HEK293 (cell line): ENCODE data around the gene GPRASP3.
A peak's percentile ranks its signal among the peaks of the same experiment; 100 is the strongest.

Experiments
- GFI1B ChIP-seq: fragments of 450-650 bp; formaldehyde crosslinking; IDR thresholded peaks from 2 replicates; pipeline ENCODE4 v1.5.1; 2016; ENCODE audit warnings: missing biosample characterization, missing genetic modification characterization
- HOXA7 ChIP-seq: sonication (generic); formaldehyde crosslinking; IDR thresholded peaks from 2 replicates; pipeline ENCODE4 v1.8.1; 2022; ENCODE audit warnings: missing genetic modification reagents, borderline replicate concordance
- MZF1 ChIP-seq: fragments of 450-650 bp; formaldehyde crosslinking; IDR thresholded peaks from 2 replicates; pipeline ENCODE4 v1.5.1; 2017; ENCODE audit warnings: missing biosample characterization, missing genetic modification characterization, borderline replicate concordance
- SP2 ChIP-seq: fragments of 450-650 bp; formaldehyde crosslinking; IDR thresholded peaks from 2 replicates; pipeline ENCODE4 v1.5.1; 2016; ENCODE audit warnings: missing biosample characterization, missing genetic modification characterization
- WT1 ChIP-seq: fragments of 450-650 bp; formaldehyde crosslinking; IDR thresholded peaks from 2 replicates; pipeline ENCODE4 v1.5.1; 2016; ENCODE audit warnings: missing biosample characterization, missing genetic modification characterization
- YY1 ChIP-seq: fragments of 450-650 bp; formaldehyde crosslinking; IDR thresholded peaks from 2 replicates; pipeline ENCODE4 v1.5.1; 2018; ENCODE audit warnings: missing biosample characterization, missing genetic modification characterization
- ZFP41 ChIP-seq: fragments of 450-650 bp; formaldehyde crosslinking; IDR thresholded peaks from 2 replicates; pipeline ENCODE4 v1.5.1; 2016; ENCODE audit warnings: missing biosample characterization, missing genetic modification characterization, borderline replicate concordance
- ZNF121 ChIP-seq: fragments of 450-650 bp; formaldehyde crosslinking; IDR thresholded peaks from 2 replicates; pipeline ENCODE4 v1.5.1; 2016; ENCODE audit warnings: missing biosample characterization, missing genetic modification characterization
- ZNF146 ChIP-seq: fragments of 450-650 bp; formaldehyde crosslinking; IDR thresholded peaks from 2 replicates; pipeline ENCODE4 v1.5.1; 2016; ENCODE audit warnings: missing biosample characterization, missing genetic modification characterization
- ZNF175 ChIP-seq: fragments of 450-650 bp; formaldehyde crosslinking; IDR thresholded peaks from 2 replicates; pipeline ENCODE4 v1.5.1; 2016; ENCODE audit warnings: missing biosample characterization, missing genetic modification characterization
- ZNF335 ChIP-seq: fragments of 450-650 bp; formaldehyde crosslinking; conservative IDR thresholded peaks from 2 replicates; pipeline ENCODE4 v1.5.1; 2016; ENCODE audit warnings: missing biosample characterization, missing genetic modification characterization
- ZNF37A ChIP-seq: fragments of 450-650 bp; IDR thresholded peaks from 2 replicates; pipeline ENCODE4 v1.5.1; 2018; ENCODE audit warnings: missing biosample characterization, missing genetic modification characterization
- ZNF394 ChIP-seq: fragments of 450-650 bp; formaldehyde crosslinking; IDR thresholded peaks from 2 replicates; pipeline ENCODE4 v1.5.1; 2016; ENCODE audit warnings: missing biosample characterization, missing genetic modification characterization, mild to moderate bottlenecking, moderate library complexity, borderline replicate concordance
- ZNF423 ChIP-seq: fragments of 450-650 bp; formaldehyde crosslinking; IDR thresholded peaks from 2 replicates; pipeline ENCODE4 v1.5.1; 2016; ENCODE audit warnings: missing biosample characterization, missing genetic modification characterization
- ZNF510 ChIP-seq: fragments of 450-650 bp; formaldehyde crosslinking; IDR thresholded peaks from 2 replicates; pipeline ENCODE4 v1.5.1; 2018; ENCODE audit warnings: mild to moderate bottlenecking, missing genetic modification characterization, missing biosample characterization; ENCODE audit not compliant: insufficient replicate concordance
- ZNF544 ChIP-seq: fragments of 450-650 bp; formaldehyde crosslinking; IDR thresholded peaks from 2 replicates; pipeline ENCODE4 v1.5.0; 2017; ENCODE audit warnings: missing biosample characterization, missing genetic modification characterization
- ZNF596 ChIP-seq: fragments of 450-650 bp; IDR thresholded peaks from 2 replicates; pipeline ENCODE4 v1.5.0; 2018; ENCODE audit warnings: missing biosample characterization, mild to moderate bottlenecking, missing genetic modification characterization, moderate library complexity
- ZNF626 ChIP-seq: fragments of 450-650 bp; sonication (Bioruptor Pico); formaldehyde crosslinking; IDR thresholded peaks from 2 replicates; pipeline ENCODE4 v1.5.1; 2018; ENCODE audit warnings: missing biosample characterization, missing genetic modification characterization, inconsistent platforms
- ZNF768 ChIP-seq: fragments of 450-650 bp; formaldehyde crosslinking; IDR thresholded peaks from 2 replicates; pipeline ENCODE4 v1.5.1; 2018; ENCODE audit warnings: missing biosample characterization, mild to moderate bottlenecking, missing genetic modification characterization
- TF ChIP-seq, protein P1 (sequence below): fragments of 450-650 bp; formaldehyde crosslinking; IDR thresholded peaks from 2 replicates; pipeline ENCODE4 v1.5.1; 2016; ENCODE audit warnings: missing biosample characterization, missing genetic modification characterization, borderline replicate concordance
- TF ChIP-seq, protein P2 (sequence below): fragments of 450-650 bp; formaldehyde crosslinking; IDR thresholded peaks from 2 replicates; pipeline ENCODE4 v1.5.1; 2017; ENCODE audit warnings: missing biosample characterization, missing genetic modification characterization
- TF ChIP-seq, protein P3 (sequence below): fragments of 450-650 bp; formaldehyde crosslinking; IDR thresholded peaks from 2 replicates; pipeline ENCODE4 v1.5.1; 2016; ENCODE audit warnings: missing biosample characterization, missing genetic modification characterization
- TF ChIP-seq, protein P4 (sequence below): fragments of 450-650 bp; formaldehyde crosslinking; optimal IDR thresholded peaks from 2 replicates; pipeline ENCODE3; 2016; ENCODE audit warnings: missing biosample characterization, mild to moderate bottlenecking, missing genetic modification characterization
- TF ChIP-seq, protein P5 (sequence below): fragments of 450-650 bp; formaldehyde crosslinking; IDR thresholded peaks from 2 replicates; pipeline ENCODE4 v1.5.1; 2016; ENCODE audit warnings: missing biosample characterization, missing genetic modification characterization
- TF ChIP-seq, protein P6 (sequence below): fragments of 450-650 bp; formaldehyde crosslinking; IDR thresholded peaks from 2 replicates; pipeline ENCODE4 v1.5.1; 2016; ENCODE audit warnings: missing biosample characterization, missing genetic modification characterization
- TF ChIP-seq, protein P7 (sequence below): fragments of 450-650 bp; formaldehyde crosslinking; IDR thresholded peaks from 2 replicates; pipeline ENCODE4 v1.5.1; 2017; ENCODE audit warnings: missing biosample characterization, missing genetic modification characterization

The GPRASP3 gene

DNA sequence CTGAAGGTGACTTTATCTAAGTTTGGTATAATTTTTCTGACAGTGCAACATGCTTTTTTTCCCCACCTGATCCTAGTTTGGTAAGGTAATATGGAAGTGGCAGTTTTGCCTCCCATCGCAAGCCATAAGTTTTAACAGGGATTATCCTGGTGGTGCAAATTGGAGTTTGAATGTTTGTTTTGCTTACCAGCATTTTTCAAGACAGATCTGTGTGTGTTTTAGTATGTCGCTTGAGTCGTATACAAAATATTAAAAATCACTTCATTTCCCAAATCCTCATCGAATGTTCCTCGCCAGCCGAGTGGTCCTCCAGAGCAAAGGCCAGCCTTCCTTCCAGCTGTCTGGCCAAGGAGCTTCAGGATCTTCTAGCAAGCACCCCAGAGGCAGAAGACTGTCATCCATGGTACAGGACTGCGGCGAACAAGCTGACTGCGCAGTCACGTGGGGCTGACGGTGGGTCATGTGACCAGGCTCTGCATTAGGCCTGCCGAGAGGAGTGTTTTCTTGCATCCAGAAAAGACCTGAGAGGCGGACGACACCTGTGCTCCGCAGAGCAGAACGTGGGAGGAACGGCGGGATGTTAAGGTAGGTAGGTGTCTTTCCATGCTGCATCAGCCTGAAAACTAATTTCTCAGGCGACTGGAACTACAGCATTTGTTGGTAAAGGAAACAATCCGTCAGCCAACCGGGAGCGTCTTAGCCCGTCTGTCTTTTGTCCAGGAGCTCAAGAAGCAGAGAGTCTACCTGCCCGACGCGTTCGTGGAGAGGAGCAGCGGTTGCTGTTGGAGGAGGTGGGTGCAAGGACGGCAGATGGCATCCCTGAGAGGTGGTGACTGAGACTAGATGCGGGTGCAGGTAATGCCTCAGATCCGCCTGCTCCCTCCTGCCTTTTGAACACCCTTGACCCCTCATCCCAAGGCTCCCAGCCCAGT, at the start of gene GPRASP3 (continued):
- TF ChIP-seq GFI1B: no peak
- TF ChIP-seq ZNF423 (tag by site-specific recombination): no peak
- no peak for TF ChIP-seq ZNF175
- TF ChIP-seq WT1 (tag by site-specific recombination): no peak
- TF ChIP-seq ZNF146 (tag by site-specific recombination): no peak
- TF ChIP-seq, protein P1, sequence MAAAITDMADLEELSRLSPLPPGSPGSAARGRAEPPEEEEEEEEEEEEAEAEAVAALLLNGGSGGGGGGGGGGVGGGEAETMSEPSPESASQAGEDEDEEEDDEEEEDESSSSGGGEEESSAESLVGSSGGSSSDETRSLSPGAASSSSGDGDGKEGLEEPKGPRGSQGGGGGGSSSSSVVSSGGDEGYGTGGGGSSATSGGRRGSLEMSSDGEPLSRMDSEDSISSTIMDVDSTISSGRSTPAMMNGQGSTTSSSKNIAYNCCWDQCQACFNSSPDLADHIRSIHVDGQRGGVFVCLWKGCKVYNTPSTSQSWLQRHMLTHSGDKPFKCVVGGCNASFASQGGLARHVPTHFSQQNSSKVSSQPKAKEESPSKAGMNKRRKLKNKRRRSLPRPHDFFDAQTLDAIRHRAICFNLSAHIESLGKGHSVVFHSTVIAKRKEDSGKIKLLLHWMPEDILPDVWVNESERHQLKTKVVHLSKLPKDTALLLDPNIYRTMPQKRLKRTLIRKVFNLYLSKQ (tag by site-specific recombination): no peak
- TF ChIP-seq, protein P2, sequence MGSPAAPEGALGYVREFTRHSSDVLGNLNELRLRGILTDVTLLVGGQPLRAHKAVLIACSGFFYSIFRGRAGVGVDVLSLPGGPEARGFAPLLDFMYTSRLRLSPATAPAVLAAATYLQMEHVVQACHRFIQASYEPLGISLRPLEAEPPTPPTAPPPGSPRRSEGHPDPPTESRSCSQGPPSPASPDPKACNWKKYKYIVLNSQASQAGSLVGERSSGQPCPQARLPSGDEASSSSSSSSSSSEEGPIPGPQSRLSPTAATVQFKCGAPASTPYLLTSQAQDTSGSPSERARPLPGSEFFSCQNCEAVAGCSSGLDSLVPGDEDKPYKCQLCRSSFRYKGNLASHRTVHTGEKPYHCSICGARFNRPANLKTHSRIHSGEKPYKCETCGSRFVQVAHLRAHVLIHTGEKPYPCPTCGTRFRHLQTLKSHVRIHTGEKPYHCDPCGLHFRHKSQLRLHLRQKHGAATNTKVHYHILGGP (tag by site-specific recombination): no peak
- no peak for TF ChIP-seq ZNF596
- TF ChIP-seq ZNF544: no peak
- no peak for TF ChIP-seq ZFP41
- TF ChIP-seq, protein P3, sequence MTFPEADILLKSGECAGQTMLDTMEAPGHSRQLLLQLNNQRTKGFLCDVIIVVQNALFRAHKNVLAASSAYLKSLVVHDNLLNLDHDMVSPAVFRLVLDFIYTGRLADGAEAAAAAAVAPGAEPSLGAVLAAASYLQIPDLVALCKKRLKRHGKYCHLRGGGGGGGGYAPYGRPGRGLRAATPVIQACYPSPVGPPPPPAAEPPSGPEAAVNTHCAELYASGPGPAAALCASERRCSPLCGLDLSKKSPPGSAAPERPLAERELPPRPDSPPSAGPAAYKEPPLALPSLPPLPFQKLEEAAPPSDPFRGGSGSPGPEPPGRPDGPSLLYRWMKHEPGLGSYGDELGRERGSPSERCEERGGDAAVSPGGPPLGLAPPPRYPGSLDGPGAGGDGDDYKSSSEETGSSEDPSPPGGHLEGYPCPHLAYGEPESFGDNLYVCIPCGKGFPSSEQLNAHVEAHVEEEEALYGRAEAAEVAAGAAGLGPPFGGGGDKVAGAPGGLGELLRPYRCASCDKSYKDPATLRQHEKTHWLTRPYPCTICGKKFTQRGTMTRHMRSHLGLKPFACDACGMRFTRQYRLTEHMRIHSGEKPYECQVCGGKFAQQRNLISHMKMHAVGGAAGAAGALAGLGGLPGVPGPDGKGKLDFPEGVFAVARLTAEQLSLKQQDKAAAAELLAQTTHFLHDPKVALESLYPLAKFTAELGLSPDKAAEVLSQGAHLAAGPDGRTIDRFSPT (tag by site-specific recombination): no peak
- TF ChIP-seq, protein P4, sequence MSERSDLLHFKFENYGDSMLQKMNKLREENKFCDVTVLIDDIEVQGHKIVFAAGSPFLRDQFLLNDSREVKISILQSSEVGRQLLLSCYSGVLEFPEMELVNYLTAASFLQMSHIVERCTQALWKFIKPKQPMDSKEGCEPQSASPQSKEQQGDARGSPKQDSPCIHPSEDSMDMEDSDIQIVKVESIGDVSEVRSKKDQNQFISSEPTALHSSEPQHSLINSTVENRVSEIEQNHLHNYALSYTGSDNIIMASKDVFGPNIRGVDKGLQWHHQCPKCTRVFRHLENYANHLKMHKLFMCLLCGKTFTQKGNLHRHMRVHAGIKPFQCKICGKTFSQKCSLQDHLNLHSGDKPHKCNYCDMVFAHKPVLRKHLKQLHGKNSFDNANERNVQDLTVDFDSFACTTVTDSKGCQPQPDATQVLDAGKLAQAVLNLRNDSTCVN (tag by site-specific recombination): no peak
- TF ChIP-seq ZNF335: peak; percentile 54
- TF ChIP-seq YY1 (tag by site-specific recombination): 0 out of 2 replicates have a peak, but pooled peaks have one; percentile 21
- no peak for TF ChIP-seq ZNF37A (tag by site-specific recombination)
- no peak for TF ChIP-seq ZNF626 (tag by site-specific recombination)
- TF ChIP-seq, protein P5, sequence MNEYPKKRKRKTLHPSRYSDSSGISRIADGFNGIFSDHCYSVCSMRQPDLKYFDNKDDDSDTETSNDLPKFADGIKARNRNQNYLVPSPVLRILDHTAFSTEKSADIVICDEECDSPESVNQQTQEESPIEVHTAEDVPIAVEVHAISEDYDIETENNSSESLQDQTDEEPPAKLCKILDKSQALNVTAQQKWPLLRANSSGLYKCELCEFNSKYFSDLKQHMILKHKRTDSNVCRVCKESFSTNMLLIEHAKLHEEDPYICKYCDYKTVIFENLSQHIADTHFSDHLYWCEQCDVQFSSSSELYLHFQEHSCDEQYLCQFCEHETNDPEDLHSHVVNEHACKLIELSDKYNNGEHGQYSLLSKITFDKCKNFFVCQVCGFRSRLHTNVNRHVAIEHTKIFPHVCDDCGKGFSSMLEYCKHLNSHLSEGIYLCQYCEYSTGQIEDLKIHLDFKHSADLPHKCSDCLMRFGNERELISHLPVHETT: no peak
- TF ChIP-seq SP2 (tag by site-specific recombination): peak; percentile 12; the same call in 1 of the 2 replicates
- TF ChIP-seq, protein P6, sequence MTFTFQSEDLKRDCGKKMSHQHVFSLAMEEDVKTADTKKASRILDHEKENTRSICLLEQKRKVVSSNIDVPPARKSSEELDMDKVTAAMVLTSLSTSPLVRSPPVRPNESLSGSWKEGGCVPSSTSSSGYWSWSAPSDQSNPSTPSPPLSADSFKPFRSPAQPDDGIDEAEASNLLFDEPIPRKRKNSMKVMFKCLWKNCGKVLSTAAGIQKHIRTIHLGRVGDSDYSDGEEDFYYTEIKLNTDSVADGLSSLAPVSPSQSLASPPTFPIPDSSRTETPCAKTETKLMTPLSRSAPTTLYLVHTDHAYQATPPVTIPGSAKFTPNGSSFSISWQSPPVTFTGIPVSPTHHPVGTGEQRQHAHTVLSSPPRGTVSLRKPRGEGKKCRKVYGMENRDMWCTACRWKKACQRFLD: no peak
- TF ChIP-seq ZNF510 (tag by site-specific recombination): no peak
- TF ChIP-seq HOXA7: no peak
- TF ChIP-seq MZF1: no peak
- TF ChIP-seq ZNF768 (tag by site-specific recombination): no peak
- TF ChIP-seq ZNF121 (tag by site-specific recombination): no peak
- TF ChIP-seq, protein P7, sequence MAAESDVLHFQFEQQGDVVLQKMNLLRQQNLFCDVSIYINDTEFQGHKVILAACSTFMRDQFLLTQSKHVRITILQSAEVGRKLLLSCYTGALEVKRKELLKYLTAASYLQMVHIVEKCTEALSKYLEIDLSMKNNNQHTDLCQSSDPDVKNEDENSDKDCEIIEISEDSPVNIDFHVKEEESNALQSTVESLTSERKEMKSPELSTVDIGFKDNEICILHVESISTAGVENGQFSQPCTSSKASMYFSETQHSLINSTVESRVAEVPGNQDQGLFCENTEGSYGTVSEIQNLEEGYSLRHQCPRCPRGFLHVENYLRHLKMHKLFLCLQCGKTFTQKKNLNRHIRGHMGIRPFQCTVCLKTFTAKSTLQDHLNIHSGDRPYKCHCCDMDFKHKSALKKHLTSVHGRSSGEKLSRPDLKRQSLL (tag by site-specific recombination): no peak
- TF ChIP-seq ZNF394 (tag by site-specific recombination): no peak
